Stimulated activated CD4-positive, alpha-beta T cell treated with anti-CD3 and anti-CD28 coated beads, Interleukin-4, amount 100 ng/mL, for 48 hours (primary cell): Measurements from ENCODE around the gene NGFR.
A peak's percentile ranks its signal among the peaks of the same experiment; 100 is the strongest.
"Not testable (repeated sequence)": the region's sequence is repeated elsewhere in the genome, so short reads cannot be mapped to it uniquely, and the experiment has no call there.

Source experiments
- DNase-seq, 2 donors: peaks; one replicate each; pipeline ENCODE4 v3.0.0-alpha.2; 2020; ENCODE audit warnings: low read depth in 2 of 2

The NGFR gene

GRCh38 chr17:49496183-49496866 is 1.2 kb downstream of the NGFR start:
- peak; percentile 85 to 91 for DNase-seq

DNA sequence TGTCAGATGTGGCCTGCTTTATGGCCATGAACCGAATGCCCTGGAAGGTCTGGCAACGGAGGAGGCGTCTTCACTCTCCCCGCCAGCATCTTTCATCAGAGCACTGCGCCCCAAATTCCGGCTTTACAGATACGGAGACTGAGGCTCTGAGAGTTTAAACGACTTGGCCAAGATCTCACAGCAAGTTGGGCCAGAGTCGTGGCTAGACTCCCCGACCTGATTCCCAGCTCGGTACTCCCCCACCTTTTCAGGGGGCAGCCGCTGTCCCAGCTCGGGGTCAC is 1.7 kb downstream of the NGFR start:
- DNase-seq = no peak

GRCh38 chr17:49497148-49498028 is 2.3 kb downstream of the NGFR start:
- DNase-seq = no peak

- no peak for DNase-seq
These were observed 3.0 kb downstream of the NGFR start for GRCh38 chr17:49498029-49498615.

DNA sequence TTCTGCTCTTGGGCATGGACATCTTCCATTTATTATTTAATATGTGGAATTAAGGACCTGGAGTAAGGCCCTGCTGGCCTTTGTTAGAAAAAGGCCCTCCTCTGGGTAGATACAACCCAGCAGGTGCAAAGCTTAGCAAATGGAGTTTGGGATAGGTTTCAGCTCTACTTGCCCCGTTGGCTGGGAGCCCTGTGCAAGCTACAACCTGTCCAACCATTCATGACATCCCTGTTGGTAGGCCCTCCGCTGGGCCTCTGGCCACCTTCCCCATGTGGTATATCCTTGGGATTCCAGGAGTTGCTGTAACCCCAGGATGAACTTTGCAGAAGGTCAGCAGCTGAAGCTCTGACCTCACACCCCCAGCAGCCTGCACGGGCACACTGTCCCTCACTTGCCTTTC is 6.4 kb downstream of the NGFR start:
- DNase-seq = no peak

- no peak for DNase-seq
These were observed 7.2 kb downstream of the NGFR start for GRCh38 chr17:49502254-49502653.

DNA sequence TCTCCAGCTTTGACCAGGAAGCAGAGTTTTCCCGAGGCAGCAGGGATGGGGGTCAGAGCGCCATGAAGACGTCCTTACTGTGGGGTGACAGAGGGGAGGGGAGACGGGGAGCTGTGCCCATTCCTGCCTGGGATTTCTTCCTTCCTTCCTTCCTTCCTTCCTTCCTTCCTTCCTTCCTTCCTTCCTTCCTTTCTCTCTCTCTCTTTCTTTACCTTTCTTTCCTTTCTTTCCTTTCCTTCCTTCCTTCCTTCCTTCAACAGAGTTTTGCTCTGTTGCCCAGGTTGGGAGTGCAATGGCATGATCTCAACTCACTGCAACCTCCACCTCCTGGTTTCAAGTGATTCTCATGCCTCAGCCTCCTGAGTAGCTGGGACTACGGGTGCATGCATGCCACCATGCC is 7.6 kb downstream of the NGFR start:
- DNase-seq = not testable (repeated sequence)

DNA sequence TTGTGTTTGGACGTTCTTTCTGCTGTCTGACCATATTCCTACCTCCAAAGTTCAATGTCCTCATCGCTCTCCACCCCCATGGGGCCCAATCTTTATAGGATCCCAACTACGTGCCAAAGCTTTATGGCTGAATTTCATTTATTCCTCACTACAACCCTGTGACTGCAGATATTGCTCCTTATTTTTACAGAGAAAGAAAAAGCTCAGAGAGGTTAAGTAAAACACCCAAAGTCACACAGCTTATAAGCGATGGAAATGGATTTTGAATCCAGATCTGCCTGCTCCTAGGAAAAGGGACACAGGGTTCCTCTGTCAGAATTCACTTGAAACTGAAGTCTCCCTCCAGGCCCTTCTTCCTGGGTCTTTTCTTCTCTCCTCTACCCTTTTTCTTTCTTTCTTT is 9.3 kb downstream of the NGFR start:
- no peak for DNase-seq

DNA sequence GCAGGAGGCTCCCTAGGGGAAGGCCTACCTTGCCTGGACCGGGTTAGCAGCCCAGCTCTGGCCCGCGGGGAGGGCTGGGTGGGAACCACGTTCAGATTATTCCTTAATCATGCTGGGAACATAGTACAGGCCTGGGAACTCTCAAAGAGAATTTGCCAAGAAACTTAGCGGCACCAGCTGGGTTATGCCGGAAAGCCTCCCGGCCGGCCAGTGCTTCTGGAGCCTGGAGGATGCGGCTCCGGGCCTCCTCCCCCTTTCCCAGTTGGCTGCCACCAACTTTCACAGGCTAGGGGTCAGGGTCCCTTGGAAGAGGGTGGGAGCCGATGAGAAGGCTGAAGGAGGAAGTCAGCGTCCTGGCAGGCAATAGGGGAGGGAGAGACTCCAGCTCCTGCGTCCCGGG is 10.8 kb downstream of the NGFR start:
- no peak for DNase-seq

DNA sequence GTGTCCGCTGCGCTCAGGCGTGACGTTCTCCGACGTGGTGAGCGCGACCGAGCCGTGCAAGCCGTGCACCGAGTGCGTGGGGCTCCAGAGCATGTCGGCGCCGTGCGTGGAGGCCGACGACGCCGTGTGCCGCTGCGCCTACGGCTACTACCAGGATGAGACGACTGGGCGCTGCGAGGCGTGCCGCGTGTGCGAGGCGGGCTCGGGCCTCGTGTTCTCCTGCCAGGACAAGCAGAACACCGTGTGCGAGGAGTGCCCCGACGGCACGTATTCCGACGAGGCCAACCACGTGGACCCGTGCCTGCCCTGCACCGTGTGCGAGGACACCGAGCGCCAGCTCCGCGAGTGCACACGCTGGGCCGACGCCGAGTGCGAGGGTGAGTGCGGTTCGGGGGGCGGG is 11.2 kb downstream of the NGFR start:
- no peak for DNase-seq

DNA sequence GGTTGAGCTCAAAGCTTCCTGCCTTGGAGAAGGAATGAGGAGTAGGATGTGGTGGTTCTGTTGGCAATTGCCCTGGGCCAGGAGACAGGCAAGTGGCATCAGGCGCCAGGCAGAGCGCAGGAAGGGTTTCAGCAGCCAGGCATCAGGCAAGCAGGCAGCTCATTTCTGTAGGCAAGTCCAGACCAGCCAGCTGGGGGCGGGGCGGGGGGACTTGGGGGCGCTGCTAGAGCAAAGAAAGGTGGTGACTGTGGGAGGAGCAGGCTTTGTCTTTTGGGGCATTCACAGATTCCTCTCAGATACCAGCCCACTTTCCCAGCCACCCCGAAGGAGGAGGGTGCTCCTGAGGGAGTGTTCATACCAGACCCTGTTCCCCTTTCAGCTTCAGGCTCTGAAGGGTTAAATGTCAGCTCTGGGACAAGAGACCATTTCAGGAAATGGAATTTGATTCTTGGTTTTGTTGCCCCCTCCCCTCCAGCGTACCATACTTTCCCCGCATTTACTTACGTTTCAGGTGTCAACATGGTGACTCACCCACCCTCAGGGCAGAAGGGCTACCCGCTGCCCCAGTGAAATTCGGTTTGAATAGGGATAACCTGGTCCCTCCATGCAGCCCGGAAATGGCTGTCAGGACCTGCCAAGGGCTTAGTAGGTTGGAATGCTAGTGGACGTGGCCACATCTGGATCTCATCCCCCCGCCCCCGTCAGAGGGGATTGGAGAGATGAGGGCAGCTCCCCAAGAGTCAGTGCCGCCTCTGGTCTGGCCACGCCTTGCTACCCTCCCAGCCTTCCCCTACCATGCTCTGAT is 13.2 kb downstream of the NGFR start:
- DNase-seq = no peak

GRCh38 chr17:49508866-49509587 is 13.9 kb downstream of the NGFR start:
- no peak for DNase-seq

DNA sequence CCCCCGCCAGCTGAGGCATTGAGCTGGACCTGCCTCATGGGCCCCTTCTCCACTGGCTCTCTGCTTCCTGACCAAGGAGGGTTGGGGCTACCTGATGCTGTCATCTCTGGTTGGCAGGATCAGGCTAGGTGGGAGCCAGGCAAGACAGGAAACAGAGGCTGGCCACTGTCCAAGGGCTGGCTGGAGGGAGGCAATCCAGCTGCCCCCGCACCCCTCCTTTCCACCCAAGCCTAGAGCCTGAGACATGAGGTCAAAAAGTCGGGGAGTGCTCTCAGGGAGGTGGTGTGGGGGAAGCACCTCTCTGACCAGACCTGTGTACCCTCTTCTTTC is 14.5 kb downstream of the NGFR start:
- DNase-seq = no peak

GRCh38 chr17:49510059-49510719 is 15.1 kb downstream of the NGFR start:
- no peak for DNase-seq

DNA sequence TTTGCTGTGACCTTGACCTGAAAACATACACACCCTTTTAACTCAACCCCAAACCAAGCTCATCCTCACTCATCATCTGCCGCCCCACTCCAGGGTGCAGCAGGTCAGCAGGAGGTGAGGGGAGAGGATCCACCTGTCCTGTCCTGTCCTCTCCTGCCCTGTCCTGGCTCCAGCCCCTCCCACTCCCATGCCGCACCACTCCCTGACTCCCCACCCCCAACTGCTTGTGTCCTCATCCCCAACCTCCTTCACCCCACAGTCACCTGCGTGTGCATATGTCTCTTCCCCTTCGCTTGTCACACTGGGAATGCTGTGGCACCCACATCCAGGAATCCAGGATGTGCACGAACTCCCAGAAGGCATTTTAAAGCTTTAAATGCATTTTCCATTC is 15.6 kb downstream of the NGFR start:
- no peak for DNase-seq

- DNase-seq = no peak
These were observed 16.7 kb downstream of the NGFR start for GRCh38 chr17:49511810-49512209.

GRCh38 chr17:49512296-49513043 is 17.4 kb downstream of the NGFR start:
- DNase-seq = no peak

DNA sequence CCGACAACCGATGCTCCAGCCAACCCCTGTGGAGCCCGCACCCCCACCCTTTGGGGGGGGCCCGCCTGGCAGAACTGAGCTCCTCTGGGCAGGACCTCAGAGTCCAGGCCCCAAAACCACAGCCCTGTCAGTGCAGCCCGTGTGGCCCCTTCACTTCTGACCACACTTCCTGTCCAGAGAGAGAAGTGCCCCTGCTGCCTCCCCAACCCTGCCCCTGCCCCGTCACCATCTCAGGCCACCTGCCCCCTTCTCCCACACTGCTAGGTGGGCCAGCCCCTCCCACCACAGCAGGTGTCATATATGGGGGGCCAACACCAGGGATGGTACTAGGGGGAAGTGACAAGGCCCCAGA is 17.9 kb downstream of the NGFR start:
- DNase-seq = no peak

- no peak for DNase-seq
These were observed 18.5 kb downstream of the NGFR start for GRCh38 chr17:49513641-49514040.

DNA sequence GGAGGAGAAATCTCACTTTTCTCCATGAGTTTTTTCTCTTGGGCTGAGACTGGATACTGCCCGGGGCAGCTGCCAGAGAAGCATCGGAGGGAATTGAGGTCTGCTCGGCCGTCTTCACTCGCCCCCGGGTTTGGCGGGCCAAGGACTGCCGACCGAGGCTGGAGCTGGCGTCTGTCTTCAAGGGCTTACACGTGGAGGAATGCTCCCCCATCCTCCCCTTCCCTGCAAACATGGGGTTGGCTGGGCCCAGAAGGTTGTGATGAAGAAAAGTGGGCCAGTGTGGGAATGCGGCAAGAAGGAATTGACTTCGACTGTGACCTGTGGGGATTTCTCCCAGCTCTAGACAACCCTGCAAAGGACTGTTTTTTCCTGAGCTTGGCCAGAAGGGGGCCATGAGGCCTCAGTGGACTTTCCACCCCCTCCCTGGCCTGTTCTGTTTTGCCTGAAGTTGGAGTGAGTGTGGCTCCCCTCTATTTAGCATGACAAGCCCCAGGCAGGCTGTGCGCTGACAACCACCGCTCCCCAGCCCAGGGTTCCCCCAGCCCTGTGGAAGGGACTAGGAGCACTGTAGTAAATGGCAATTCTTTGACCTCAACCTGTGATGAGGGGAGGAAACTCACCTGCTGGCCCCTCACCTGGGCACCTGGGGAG is 19.1 kb downstream of the NGFR start:
- no peak for DNase-seq
